Measurements from ENCODE around the gene DDX53. TPM values are rescaled to one million over a fixed set of nuclear protein-coding genes. Genes with fewer than 3 reads are reported as not detected.

Gene DDX53
- total RNA-seq, 1 donor from 2014 or later, result not detected

GRCh38 chrX:22963196-22963595 lies 36.6 kb upstream of the DDX53 start:
- no peak for DNase-seq (ENCODE audit: low read depth)
- H3K36me3 ChIP-seq (ENCODE audit: control insufficient read depth, insufficient read depth, low read length), result no peaks in the 10 kb centered on the region
- H3K27me3 ChIP-seq (ENCODE audit: control insufficient read depth, insufficient read depth, low read length), result no peaks in the 10 kb centered on the region
- H3K4me3 ChIP-seq (ENCODE audit: low read depth, low read length), result no peak overlapping the region
- TF ChIP-seq CTCF (IDR thresholded peaks at IDR 0.05; ENCODE audit: insufficient read depth, low read length, poor library complexity, severe bottlenecking), result no peak

GRCh38 chrX:22968494-22968893 lies 31.3 kb upstream of the DDX53 start:
- Histone ChIP-seq H3K4me3 (ENCODE audit: low read depth, low read length) (no peak overlapping the region), H3K27me3 (ENCODE audit: control insufficient read depth, insufficient read depth, low read length) (no peaks in the 10 kb centered on the region), H3K36me3 (ENCODE audit: control insufficient read depth, insufficient read depth, low read length) (no peaks in the 10 kb centered on the region)
- no peak for TF ChIP-seq CTCF (IDR thresholded peaks at IDR 0.05; ENCODE audit: insufficient read depth, low read length, poor library complexity, severe bottlenecking)
- no peak for DNase-seq (ENCODE audit: low read depth)

GRCh38 chrX:22969411-22969810 lies 30.3 kb upstream of the DDX53 start:
- H3K36me3 ChIP-seq (ENCODE audit: control insufficient read depth, insufficient read depth, low read length), result no peaks in the 10 kb centered on the region
- no peak overlapping the region for H3K4me3 ChIP-seq (ENCODE audit: low read depth, low read length)
- no peak for DNase-seq (ENCODE audit: low read depth)
- no peaks in the 10 kb centered on the region for H3K27me3 ChIP-seq (ENCODE audit: control insufficient read depth, insufficient read depth, low read length)
- TF ChIP-seq CTCF (IDR thresholded peaks at IDR 0.05; ENCODE audit: insufficient read depth, low read length, poor library complexity, severe bottlenecking), result no peak

- Histone ChIP-seq H3K4me3 (ENCODE audit: low read depth, low read length) (no peak overlapping the region), H3K27me3 (ENCODE audit: control insufficient read depth, insufficient read depth, low read length) (no peaks in the 10 kb centered on the region), H3K36me3 (ENCODE audit: control insufficient read depth, insufficient read depth, low read length) (no peaks in the 10 kb centered on the region)
- DNase-seq (ENCODE audit: low read depth), result no peak
- no peak for TF ChIP-seq CTCF (IDR thresholded peaks at IDR 0.05; ENCODE audit: insufficient read depth, low read length, poor library complexity, severe bottlenecking)
Measured at GRCh38 chrX:22970861-22971260, 28.9 kb upstream of the DDX53 start.

GRCh38 chrX:22974616-22975015 lies 25.1 kb upstream of the DDX53 start:
- H3K4me3 ChIP-seq (ENCODE audit: low read depth, low read length), result no peak overlapping the region
- DNase-seq (ENCODE audit: low read depth), result no peak
- no peaks in the 10 kb centered on the region for H3K36me3 ChIP-seq (ENCODE audit: control insufficient read depth, insufficient read depth, low read length)
- H3K27me3 ChIP-seq (ENCODE audit: control insufficient read depth, insufficient read depth, low read length), result no peaks in the 10 kb centered on the region
- no peak for TF ChIP-seq CTCF (IDR thresholded peaks at IDR 0.05; ENCODE audit: insufficient read depth, low read length, poor library complexity, severe bottlenecking)

- no peaks in the 10 kb centered on the region for H3K36me3 ChIP-seq (ENCODE audit: control insufficient read depth, insufficient read depth, low read length)
Measured at GRCh38 chrX:22975786-22976185, 24.0 kb upstream of the DDX53 start.

More at GRCh38 chrX:22975786-22976185, 24.0 kb upstream of the DDX53 start:
- H3K27me3 ChIP-seq (ENCODE audit: control insufficient read depth, insufficient read depth, low read length), result no peaks in the 10 kb centered on the region
- H3K4me3 ChIP-seq (ENCODE audit: low read depth, low read length), result no peak overlapping the region
- no peak for DNase-seq (ENCODE audit: low read depth)
- TF ChIP-seq CTCF (IDR thresholded peaks at IDR 0.05; ENCODE audit: insufficient read depth, low read length, poor library complexity, severe bottlenecking), result no peak
